ENCODE results near the gene OR2T27.
A peak's percentile ranks its signal among the peaks of the same experiment; 100 is the strongest.
"Not testable (repeated sequence)": the region's sequence is repeated elsewhere in the genome, so short reads cannot be mapped to it uniquely, and the experiment has no call there.

Gene OR2T27, protein sequence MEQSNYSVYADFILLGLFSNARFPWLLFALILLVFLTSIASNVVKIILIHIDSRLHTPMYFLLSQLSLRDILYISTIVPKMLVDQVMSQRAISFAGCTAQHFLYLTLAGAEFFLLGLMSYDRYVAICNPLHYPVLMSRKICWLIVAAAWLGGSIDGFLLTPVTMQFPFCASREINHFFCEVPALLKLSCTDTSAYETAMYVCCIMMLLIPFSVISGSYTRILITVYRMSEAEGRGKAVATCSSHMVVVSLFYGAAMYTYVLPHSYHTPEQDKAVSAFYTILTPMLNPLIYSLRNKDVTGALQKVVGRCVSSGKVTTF

DNA sequence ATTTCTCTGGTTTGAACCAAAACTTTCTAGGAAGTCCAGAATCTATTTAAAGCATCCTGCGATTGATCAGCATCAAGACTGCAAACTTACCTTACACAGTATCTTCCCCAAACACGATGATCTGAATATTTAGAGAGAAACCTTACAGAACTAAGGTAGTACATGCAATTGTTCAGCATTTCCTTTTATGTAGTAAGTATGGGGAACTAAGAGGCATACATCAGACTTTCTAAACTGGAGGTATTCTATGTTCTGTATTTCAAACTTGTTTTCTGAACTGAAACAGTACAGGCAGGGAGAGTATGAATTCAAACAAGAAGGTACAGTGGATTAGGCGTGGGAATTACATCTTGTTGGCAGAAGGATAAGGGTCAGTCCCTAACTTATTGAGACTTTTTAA is at the start of gene OR2T27:
Gene OR2T27, minus strand, starts transcription at position 175 of the 400 bp plus-strand sequence. CDS start 4,644 bp downstream, outside the sequence.
- not testable (repeated sequence) for DNase-seq (ENCODE audit: low spot score)

DNA sequence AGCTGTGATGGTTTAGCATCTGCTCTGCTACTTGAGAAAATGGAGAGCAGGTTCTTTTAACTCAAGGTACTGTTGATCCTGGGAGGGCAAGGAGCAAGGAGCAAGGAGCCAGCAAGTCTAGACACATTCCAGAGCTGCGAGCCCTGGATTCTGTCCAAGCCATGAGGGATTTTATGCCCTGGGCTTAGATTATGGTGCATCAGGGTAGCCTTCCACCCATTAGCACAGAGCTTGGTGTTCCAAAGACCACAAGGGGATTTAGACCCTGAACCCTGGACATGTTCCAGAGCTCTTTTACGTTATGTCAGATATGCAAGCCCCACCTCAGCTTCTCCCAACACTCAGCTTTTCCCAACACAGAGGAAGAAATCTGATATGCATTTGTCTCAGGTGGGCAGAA is 49.3 kb upstream of the OR2T27 start:
- no peak for DNase-seq (ENCODE audit: low spot score)

DNA sequence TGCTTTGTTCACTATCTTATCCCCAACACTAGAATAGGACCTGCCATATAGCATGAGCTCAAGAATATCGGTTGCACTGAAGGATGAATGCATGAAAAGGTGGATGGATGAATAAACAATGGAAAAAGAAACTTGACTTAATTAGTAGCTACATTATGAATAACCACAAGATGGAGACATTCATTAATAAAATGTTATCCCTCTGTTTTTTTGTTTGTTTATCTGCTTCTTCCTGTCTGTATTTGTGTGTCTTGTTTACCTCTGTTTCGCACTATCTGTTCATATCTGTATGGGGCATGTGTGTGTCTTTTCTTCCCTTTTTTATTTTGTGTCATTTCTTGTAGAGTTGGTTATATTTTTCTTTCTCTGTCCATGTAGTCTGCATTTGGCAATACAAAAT is 48.3 kb upstream of the OR2T27 start:
- no peak for DNase-seq (ENCODE audit: low spot score)

DNA sequence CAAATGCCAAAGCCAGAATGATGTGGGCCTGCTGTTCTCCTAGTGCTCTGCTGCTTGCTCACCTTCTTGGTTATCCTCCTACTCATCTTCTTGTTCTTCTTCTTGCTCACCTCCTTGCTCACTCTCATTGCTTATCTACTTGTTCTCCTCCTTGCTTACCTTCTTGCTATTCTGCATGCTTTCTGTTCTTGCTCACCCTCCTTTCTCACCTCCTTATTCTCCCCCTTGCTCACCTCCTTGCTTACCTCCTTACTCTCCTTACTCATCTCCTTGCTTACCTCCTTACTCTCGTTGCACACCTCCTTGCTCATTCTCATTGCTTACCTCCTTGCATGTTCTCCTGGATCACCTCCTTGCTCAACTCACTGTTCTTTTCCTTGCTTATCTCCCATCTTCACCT is 47.4 kb upstream of the OR2T27 start, which contains the start of gene OR14I1:
Gene OR14I1, minus strand, starts transcription at position 53 of the 400 bp plus-strand sequence.
- no peak for DNase-seq (ENCODE audit: low spot score)

DNA sequence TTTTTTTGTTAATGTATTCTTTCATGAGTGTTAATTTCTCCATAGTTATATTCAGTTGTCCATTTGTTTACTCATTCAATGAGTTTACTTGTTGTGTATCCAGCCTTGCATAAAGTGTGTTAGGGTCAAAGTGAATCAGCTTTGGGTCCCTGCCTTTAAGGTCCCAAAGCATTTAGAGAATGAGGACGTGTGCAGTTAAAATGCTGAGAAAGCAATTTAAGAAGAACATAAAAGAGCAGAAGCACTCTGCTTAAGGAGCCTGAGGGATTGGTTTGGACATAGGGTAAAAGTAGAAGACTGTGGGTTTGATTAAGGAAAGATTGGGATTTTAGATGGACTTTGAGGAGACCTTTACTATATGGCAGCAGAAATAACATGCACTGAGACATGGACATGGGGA is 43.8 kb upstream of the OR2T27 start:
- no peak for DNase-seq (ENCODE audit: low spot score)

DNA sequence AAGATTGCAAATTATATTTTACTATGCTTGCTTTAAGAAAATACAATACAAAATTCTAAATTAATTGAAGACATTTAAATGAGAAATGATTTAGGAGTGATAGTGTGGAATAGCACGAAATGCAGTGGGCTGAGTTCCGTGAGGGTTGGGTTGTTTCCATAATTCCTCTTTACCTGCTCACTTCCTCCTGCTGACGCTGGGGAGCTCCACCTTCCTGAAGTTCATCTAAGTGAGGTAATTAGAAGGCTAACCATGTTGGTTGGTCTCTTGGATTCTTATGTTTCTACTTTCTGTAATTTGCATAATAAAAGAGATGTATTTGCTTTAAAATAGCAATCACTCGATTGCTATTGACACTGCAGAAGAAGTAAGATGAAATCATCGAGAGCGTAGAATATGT is 42.6 kb upstream of the OR2T27 start:
- no peak for DNase-seq (ENCODE audit: low spot score)

DNA sequence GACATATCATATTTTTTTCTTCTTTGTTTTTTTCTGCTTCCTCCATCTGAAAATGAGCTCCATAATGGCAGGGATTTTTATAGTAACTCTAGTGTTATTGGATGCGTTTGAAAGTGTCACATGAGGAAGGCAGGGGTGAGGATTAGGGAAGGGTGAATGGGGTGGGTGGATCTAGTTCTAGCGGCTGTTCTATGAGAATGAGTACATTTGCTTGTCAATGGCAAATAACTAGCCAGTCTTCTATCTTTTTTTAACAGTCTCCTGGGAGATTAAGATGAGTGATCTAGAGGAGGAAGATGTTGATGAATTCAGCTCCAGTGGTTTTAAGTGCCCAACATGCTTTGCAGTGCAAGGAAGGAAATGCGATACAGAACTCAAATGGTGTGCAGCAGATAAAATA is 41.4 kb upstream of the OR2T27 start:
- no peak for DNase-seq (ENCODE audit: low spot score)

DNA sequence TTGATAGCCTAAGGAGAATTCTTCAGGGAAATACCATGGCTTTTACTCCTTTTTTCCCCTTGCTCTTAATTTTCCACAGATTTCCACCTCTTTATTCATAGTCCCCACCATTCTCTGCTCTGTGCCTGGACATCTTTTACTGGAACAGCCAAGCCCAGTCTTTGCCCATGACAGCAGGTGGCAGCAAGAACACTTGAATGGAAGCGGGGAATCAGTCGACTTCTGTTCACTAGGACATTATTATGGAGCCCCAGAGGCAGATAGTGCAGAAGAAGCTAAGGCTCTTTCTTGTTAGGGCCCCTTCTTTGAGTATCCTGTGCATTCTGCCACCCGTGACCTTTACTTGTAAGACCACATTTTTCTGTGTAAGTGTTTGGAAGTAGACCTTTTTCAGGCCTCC is 40.9 kb upstream of the OR2T27 start:
- peak; percentile 19 for DNase-seq (ENCODE audit: low spot score)

DNA sequence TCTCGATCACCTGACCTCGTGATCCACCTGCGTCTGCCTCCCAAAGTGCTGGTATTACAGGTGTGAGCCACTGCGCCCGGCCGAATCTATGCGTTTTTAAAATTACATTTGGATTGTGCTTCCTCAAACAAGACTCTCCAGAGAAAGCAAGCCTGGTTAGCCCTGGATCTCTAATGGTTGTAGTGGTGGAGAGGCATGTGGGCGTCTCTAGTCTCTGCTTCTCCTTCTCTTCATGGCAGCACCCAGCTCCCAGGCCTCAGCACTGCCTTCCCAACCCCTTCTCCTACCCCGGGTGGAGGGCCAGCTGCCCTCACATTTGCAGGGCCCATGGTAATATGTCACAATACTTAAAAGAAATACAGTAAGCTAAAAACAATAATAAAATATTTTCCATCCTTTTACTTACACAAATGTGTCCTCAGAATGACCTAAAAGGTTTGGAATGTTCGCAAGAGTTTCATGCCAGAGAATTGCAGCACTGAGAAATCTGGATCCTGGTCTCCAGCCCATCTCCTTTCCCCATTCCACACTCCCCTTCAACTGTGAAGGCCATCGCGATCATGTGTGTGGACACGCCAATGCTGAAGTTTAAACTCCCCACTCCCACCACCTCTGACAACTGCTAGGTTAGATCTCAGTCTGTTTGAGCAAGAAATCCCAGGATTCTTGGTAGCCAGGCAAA is 40.3 kb upstream of the OR2T27 start:
- DNase-seq (ENCODE audit: low spot score) = no peak

DNA sequence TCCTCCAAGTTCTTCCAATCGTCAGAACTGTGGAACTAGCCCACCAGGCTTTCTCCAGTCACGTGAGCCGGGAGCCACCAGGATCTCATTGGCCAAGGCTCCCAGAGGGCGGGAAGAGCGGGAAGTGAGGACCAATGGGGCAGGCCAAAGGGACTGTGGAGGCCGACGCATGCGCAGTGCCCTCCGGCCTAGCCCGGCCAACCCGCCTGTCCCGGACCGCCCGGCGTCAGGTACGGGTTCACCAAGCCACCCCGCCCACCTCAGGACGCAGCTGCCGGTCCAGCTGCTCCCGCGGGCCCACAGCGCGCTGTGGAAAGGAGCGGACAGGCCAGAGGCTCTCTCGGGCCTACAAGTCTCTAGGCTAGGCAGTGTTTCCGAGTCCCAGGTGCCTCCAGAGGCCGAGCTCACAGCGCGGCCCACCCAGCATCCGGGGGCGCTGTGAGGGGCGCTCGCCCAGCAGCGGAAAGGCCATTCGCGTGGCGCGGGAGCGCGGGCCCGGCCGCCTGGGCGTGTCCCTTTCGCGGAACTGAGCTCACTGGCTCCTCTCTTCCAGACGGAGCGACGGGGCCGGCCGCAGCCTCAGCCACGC is 36.3 kb upstream of the OR2T27 start:
- DNase-seq (ENCODE audit: low spot score) = no peak

DNA sequence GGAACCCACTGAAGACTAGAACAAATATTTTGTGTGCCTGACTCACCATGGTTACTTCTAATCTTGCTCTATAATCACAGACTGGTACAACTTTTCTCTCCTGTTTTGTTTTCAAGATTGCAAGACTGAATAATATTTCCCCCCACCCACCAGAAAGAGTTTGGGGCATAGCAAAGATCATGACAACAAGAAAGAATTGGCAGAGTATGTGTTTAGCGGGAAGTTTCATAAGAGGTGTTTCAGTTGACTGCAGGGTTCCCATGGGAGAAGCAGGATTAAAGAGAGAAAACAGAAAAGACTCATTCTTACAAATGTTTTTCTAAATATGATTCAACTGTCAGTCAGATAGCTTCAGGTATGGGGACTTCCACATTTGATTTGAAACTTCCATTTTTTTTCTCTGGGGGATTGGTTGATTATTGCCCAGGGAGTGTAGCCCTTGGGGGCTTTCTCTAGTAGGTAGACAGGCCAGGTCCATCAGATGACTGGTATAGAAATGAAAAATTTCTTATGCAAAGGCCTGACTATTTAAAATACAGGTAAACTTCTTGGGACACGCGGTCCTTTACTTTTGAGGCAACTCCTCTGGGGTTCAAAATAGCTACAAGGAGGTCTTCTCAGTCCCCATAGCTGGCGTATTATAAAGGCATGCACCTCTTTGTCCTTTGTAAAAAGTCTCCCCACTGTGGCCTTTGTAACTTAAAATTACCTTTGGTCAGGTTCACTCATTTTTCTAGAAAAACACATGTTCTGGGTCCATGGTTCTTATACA is 33.4 kb upstream of the OR2T27 start:
- no peak for DNase-seq (ENCODE audit: low spot score)

DNA sequence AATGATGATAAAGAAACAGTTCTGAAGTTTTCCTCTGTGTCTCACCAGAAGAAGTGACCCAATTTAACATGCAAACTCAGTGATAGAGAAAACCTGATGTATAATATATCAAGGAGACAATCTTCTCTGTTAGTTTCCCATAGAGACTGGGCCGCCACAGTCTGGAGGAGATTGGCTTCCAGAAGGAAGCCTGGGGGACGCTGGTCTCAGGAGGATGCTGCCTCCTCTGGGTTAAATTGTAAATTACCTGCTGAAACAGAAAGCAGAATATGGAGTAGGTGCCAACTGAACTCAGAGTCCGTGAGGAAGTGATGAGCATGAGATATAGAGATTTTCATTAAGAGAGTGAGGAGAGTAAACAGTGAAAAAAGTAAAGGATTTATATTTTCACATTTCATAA is 31.5 kb upstream of the OR2T27 start:
- no peak for DNase-seq (ENCODE audit: low spot score)

DNA sequence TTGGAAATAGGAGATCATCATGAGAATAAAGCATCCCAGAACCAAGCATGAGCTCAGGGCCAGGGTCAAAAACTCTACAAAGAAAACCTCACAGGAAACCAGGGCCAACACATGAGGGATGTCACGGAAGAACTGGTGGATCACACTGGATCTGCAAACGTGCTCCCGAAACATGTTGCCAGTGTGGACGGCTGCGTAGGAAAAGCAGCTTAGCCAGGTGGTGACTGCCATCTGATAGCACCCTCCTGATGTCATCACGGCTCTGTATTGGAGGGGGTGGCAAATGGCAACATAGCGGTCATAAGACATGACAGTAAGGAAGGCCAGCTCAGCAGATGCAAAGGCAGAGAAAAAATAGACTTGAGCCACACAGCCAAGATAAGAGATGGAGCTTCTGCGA is 26.3 kb upstream of the OR2T27 start:
- no peak for DNase-seq (ENCODE audit: low spot score)

DNA sequence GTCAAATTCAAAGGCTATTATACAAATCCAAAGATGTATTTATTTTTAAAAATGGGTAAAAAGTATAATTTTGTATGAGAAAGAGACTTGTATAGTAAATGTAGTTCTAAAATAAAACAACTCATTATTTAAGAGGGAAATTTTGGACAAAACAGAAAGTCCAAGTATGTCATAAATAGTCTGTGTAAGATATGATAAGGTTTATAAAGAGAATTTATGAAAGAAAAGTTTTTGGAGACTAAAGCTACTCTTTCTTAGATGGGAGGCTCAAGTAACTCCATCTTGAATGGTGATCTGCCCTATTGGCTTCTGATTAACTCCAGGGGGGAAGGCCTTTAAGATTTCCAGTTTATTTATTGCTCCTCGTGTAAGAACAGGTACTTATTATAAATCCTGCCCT is 14.7 kb upstream of the OR2T27 start:
- DNase-seq (ENCODE audit: low spot score) = no peak

DNA sequence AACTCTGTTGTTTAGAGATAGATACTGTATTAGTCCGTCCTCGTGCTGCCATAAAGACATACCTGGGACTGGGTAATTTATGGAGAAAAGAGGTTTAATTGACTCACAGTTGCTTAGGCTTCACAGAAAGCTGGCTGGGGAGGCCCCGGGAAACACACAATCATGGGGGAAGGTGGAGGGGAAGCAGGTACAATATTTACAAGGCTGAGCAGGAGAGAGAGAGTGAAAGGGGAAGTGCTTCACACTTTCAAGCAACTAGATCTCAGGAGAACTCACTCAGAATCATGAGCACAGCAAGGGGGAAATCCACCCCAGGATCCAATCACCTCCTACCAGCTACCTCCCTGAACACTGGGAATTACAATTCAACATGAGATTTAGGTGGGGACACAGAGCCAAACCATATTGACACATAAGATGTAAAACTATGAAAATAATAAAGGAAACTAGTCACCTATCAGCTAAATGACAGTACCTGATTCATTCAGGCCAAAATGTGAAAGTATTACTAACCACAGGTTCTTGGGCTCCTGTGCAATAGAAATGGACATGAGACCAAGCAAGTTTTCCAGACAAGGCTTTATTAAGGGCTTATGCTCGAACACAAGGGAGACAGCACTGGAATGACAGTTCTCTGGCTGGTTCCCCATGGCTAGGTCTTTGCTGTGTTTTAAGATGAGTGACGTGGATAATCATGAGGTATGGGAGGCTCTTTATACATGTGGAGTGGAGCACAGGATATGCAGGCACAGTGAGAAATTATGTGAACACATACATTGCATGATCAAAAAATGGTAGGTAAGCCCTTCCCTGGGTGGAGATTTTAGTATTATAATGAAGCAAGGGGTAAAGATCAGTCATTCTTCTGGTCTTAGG is 8.4 kb upstream of the OR2T27 start:
- not testable (repeated sequence) for DNase-seq (ENCODE audit: low spot score)

DNA sequence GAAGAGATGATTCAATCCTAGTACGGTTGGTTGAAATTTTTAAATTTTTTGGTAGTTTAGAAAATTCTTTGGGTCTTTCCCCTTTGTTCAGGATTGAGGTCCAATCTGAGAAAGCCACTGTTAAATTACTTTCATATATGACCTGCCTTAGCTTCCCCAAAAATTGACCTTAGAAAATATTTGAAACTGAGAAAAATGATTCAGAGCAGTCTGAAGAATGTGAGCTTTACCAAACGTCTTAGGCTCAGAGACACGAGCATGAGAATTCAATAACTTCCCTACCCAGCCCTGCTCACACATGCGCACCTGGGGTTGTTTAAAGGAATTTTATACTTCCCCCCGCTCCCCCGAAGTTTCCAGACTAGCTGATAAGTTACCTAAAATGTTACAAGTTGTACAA is 1.5 kb upstream of the OR2T27 start:
- DNase-seq (ENCODE audit: low spot score) = not testable (repeated sequence)

DNA sequence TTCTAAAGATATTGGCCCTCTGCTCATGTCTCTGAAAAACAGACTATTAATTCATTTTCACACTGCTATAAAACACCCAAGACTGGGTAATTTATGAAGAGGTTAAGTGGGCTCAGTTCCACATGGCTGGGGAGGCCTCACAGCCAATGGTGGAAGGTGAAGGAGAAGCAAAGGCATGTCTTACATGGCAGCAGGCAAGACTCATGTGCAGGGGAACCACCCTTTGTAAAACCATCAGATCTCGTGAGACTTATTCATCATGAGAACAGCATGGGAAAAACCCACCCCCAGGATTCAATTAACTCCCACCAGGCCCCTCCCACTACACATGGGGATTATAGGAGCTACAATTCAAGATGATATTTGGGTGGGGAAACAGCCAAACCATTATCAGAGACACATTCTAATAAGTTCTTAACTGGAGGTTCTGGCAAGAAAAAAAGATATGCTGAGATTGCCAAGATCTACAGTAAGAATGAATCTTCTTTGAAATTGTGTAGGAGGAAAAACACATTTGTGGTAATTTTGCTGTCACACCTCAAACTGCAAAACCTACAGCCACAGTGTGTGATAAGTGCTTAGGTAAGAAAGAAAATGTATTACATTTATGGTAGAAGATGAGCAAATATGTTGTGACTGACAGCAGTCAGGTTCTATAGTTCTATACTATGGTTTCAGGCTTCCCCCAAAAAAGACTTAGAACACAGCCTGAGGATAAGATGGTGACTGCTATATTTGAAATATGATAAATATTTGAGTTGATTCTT is 6.4 kb downstream of the OR2T27 start:
- DNase-seq (ENCODE audit: low spot score) = not testable (repeated sequence)

DNA sequence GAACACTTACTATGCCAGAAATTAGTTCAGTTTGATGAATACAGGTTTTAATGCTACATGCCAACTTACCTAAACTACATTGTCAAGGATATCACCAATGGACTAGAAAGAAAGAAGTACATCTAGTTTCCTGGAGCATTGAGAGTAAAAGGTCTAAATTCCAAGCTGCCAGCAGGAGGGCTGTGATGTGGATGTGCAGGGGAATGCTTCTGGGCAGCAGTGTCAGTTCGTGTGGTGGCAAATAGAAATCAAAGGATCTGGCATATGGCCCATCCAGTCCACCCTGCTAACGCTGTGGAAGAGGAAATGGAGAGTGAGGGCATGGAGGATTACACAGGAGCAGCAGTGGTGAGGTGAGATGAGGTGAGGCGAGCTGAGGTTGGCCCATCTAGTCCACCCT is 10.2 kb downstream of the OR2T27 start, which contains the start of gene OR2T35:
Gene OR2T35, minus strand, starts transcription at position 101 of the 400 bp plus-strand sequence. CDS start 6,020 bp downstream, outside the sequence.
- not testable (repeated sequence) for DNase-seq (ENCODE audit: low spot score)

DNA sequence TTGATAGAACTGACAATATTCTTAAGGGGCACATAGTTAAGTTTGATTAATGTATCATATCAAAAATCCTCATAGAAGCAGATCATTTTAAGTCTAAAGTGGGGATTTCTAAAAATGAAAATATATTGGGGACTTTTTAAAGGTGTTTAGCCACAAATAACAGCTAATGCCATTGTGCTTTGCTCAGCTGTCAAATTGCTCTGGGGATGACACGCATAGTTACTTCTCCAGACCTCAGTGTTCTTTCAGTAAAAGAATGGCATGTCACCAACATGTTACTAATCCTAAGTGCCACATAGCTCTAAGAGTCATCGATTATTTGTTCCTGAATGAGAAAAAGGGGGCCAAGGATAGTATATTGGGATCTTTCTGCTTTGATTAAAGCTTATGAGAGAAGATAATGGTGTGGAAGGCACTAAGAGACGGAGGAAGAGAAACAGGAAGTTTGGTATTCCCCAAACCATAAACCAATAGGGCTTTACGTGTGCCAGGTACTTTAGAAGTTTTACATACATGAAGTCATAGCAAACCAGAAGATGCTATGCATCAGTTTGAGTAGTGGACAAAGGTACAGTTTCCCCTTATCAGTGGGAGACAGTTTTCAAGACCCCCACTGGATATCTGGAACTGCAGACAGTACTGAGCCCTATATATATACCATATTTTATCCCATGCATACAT is 12.2 kb downstream of the OR2T27 start:
- DNase-seq (ENCODE audit: low spot score) = not testable (repeated sequence)

DNA sequence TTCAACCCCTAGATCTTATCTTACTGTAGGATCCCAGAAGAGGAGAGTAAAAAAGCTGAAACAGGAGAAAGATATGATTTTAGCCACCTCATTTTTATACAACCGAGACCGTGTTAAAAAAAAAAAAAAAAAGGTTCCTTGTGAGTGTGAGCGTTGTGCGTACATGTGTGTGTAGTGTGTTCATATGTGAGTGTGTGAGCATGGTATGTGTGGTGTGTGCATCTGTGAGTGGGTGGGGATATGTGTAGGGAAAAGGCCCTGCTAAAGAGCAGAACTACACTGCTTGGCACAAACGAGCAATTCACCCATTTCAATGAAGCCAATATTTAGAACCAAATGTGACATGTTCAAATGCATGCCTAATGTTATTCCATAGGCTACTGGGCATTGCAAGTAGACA is 13.7 kb downstream of the OR2T27 start:
- DNase-seq (ENCODE audit: low spot score) = not testable (repeated sequence)

Data from Ammon's horn (tissue), 1 donor.